ENCODE results near the gene LPIN2.
A peak's percentile ranks its signal among the peaks of the same experiment; 100 is the strongest.

Gene LPIN2, protein sequence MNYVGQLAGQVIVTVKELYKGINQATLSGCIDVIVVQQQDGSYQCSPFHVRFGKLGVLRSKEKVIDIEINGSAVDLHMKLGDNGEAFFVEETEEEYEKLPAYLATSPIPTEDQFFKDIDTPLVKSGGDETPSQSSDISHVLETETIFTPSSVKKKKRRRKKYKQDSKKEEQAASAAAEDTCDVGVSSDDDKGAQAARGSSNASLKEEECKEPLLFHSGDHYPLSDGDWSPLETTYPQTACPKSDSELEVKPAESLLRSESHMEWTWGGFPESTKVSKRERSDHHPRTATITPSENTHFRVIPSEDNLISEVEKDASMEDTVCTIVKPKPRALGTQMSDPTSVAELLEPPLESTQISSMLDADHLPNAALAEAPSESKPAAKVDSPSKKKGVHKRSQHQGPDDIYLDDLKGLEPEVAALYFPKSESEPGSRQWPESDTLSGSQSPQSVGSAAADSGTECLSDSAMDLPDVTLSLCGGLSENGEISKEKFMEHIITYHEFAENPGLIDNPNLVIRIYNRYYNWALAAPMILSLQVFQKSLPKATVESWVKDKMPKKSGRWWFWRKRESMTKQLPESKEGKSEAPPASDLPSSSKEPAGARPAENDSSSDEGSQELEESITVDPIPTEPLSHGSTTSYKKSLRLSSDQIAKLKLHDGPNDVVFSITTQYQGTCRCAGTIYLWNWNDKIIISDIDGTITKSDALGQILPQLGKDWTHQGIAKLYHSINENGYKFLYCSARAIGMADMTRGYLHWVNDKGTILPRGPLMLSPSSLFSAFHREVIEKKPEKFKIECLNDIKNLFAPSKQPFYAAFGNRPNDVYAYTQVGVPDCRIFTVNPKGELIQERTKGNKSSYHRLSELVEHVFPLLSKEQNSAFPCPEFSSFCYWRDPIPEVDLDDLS

DNA sequence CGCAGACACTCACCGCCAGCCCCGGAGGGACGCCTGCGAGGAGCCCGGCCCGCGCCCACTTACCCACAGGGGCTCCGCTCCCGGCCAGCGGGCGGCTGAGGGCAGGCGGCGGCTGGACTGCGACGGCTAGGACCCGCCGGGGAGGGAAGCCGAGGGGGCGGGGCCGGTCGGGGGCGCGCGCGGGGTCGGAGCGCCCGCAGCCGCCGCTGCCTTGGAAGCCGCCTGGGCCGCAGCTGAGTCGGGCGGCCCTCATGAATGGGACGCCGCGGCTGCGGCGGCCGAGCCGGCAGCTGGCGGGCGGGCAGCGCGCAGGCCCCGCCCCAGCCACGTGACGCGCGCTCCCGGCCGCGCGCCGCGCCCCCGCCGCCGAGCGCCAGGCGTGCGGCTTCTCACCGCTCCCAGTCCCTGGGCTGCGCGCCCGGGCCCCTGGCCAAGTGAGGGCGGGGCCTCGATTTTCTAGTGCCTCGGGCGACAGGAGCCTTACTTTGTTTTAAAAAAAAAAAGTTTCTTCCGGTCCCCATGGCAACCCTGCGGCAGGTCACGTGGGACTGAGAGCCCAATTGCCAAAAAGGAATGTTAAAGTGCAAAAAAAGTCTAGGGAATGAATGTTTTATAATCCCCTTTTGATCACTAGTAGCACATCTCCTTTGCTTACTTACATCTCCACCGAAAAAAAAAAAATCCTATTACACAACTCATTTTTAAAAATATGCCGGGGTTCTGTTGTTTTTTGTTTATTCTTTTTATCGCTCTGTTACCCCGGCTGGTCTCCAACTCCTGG is at the start of gene LPIN2:
Gene LPIN2 (minus strand): TSS at position 121 of the 781 bp plus-strand sequence. CDS start 52,304 bp downstream, outside the sequence.
- DNase-seq (ENCODE audit: low read depth): peak; percentile 86
- peak within 1 kb of the TSS; percentile 63 for H3K4me3 ChIP-seq (ENCODE audit: control insufficient read depth, low read depth, low read length)
- TF ChIP-seq, protein P1, sequence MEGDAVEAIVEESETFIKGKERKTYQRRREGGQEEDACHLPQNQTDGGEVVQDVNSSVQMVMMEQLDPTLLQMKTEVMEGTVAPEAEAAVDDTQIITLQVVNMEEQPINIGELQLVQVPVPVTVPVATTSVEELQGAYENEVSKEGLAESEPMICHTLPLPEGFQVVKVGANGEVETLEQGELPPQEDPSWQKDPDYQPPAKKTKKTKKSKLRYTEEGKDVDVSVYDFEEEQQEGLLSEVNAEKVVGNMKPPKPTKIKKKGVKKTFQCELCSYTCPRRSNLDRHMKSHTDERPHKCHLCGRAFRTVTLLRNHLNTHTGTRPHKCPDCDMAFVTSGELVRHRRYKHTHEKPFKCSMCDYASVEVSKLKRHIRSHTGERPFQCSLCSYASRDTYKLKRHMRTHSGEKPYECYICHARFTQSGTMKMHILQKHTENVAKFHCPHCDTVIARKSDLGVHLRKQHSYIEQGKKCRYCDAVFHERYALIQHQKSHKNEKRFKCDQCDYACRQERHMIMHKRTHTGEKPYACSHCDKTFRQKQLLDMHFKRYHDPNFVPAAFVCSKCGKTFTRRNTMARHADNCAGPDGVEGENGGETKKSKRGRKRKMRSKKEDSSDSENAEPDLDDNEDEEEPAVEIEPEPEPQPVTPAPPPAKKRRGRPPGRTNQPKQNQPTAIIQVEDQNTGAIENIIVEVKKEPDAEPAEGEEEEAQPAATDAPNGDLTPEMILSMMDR (IDR thresholded peaks at IDR 0.05; ENCODE audit: control insufficient read depth, insufficient read depth, low read depth, low read length, missing control alignments): no peak

DNA sequence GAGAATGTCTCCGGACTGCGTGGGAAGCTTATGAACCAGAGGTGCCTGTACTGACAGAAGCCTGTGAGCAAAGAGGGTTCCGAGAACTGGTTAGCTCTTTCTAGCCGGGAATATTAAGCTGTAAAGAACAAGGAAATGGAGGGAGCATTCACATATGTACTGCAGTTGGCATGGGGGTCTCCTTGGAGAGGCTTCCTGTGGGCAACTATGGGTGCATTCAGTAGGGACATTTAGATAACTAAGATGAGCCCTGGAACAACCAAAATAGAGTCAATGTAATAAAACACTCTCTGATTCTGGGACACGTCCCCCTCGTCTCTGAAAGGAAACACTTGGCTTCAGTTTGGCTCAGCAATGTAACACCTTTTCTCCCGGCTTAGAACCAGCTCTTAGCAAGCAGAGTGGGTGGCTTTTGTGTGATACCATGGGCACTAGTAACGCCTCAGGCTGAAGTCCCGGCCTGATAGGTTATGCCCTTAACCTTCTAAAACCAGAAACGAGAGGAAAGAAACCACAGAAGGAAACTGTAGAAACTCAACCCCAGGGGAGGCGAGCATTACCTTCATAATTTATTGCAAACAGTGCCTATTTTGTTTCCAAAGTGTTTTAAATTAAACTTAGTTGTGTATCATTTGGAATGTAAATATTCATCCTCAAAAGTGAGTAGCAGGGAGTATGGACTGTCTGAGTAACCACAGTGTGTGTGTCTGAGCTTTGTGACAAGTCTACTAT is 48.8 kb upstream of the LPIN2 start:
- no peak overlapping the region for H3K4me3 ChIP-seq (ENCODE audit: control insufficient read depth, low read depth, low read length)
- TF ChIP-seq, protein P1 (IDR thresholded peaks at IDR 0.05; ENCODE audit: control insufficient read depth, insufficient read depth, low read depth, low read length, missing control alignments): no peak
- no peak for DNase-seq (ENCODE audit: low read depth)

DNA sequence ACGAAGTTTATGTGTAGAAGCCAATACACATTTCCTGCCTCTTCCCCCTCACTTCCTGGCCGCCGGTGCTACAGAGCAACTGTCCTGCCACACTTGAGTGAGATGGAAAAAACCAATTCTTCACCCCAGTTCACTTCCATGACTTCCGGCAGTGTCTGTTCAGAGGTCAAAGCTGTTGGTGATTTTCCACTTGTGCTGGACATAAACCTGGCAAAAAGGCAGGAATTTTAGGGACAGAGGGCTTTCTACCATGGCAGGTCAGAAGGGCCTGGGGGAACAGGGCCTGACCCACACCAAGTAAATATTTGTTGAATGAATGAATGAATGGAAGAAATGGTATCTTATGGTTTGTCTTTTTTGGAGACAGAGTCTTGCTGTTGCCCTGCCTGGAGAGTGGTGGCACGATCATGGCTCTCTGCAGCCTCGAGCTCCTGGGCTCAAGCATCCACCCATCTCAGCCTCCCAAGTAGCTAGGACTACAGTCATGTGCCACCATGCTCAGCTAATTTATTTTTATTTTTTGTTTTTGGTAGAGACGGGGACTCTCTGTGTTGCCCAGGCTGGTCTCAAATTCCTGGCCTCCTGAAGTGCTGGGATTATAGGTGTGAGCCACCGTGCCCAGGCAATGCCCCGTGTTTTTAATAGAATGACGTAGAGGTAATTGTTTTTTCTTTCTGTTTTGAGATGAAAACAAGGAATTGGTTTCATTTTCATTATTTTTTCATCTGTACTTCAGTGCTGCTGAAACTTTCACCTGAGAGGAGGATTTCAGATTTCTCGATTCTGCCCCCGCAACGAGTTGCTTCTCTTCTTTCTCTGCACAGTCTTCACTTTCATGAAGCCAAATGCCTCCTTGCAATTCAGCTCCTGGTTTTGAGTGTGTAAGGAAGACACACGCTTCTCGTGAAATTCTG is 48.0 kb upstream of the LPIN2 start:
- no peak for DNase-seq (ENCODE audit: low read depth)
- H3K4me3 ChIP-seq (ENCODE audit: control insufficient read depth, low read depth, low read length): no peak overlapping the region
- TF ChIP-seq, protein P1 (IDR thresholded peaks at IDR 0.05; ENCODE audit: control insufficient read depth, insufficient read depth, low read depth, low read length, missing control alignments): no peak

DNA sequence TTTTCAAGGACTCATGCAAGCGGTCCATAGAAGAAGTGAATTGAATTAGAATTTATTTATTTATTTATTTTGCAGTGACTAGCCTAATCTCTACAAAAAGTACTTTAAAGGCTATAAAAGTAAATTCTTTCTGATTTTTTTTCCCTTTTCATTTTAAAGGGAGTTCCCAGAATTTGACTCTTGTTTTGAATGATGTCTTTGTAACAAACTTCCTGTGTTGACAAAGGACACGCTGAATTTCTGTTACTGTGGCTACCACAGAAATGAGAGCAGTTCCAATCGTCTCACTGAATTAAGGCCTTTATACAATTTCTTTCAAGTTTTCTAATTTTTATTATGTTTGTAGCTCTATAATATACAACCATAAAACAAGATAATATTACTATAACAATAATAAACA is 46.3 kb upstream of the LPIN2 start:
- DNase-seq (ENCODE audit: low read depth): no peak
- no peak overlapping the region for H3K4me3 ChIP-seq (ENCODE audit: control insufficient read depth, low read depth, low read length)
- TF ChIP-seq, protein P1 (IDR thresholded peaks at IDR 0.05; ENCODE audit: control insufficient read depth, insufficient read depth, low read depth, low read length, missing control alignments): no peak

DNA sequence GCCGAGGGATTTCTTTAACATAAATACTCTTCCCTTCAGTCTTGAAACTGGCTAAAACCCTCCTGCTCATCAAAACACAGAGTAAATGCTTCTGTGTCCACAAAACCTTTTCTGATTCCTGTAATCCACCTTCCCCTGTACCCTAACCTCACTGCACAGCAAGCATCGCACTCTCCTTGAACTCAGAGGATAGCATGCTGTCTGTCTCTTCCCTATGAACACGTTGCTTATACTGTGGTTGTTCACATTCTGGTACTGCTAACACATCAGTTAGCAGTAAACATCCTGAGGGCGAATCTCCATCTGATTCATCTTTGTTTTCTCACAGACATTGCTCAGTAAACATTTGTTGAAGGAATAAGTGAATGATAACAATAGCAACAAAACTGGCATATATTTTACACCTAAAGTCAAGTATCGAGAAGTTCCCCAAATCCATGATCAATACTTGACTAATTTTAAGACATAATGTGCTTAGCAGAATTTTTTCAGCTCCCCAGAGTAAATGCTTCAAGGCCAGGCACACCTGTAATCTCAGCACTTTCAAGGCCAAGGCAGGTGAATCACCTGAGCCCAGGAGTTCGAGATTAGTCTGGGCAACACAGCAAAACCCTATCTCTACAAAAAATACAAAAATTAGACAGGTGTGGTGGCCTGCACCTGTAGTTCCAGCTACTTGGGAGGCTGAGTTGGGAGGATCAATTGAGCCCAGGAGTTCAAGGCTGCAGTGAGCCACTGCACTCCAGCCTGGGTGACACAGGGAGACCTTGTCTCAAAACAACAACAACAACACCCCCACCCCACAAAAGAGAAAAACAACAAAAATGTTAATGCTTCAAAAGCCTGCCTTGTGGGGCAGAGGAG is 45.6 kb upstream of the LPIN2 start:
- no peak overlapping the region for H3K4me3 ChIP-seq (ENCODE audit: control insufficient read depth, low read depth, low read length)
- no peak for DNase-seq (ENCODE audit: low read depth)
- TF ChIP-seq, protein P1 (IDR thresholded peaks at IDR 0.05; ENCODE audit: control insufficient read depth, insufficient read depth, low read depth, low read length, missing control alignments): no peak

Measured in AG09309 (cell line).